ENCODE data around the gene CXCL16.
"Not testable (repeated sequence)": the region's sequence is repeated elsewhere in the genome, so short reads cannot be mapped to it uniquely, and the experiment has no call there.

Gene CXCL16

GRCh38 chr17:4690745-4691144 lies 49.0 kb downstream of the CXCL16 start:
- no peak for TF ChIP-seq CTCF (IDR thresholded peaks at IDR 0.05; ENCODE audit: unreplicated experiment in 3 of 3)
- Mint-ChIP-seq H3K27me3 (ENCODE audit: low read depth) (no peaks in the 10 kb centered on the region), H3K27ac (no peak overlapping the region), H3K9me3 (peaks cover 6% of the 10 kb centered on the region), H3K4me1 (peaks cover 6% of the 10 kb centered on the region), H3K4me3 (no peak overlapping the region), H3K36me3 (ENCODE audit: low read depth) (peaks cover 68% of the 10 kb centered on the region)

GRCh38 chr17:4689872-4690271 lies 49.9 kb downstream of the CXCL16 start:
- not testable (repeated sequence) for H3K4me1 Mint-ChIP-seq; H3K27ac Mint-ChIP-seq; H3K4me3 Mint-ChIP-seq; H3K9me3 Mint-ChIP-seq; H3K27me3 Mint-ChIP-seq (ENCODE audit: low read depth)
- peaks cover 74% of the 10 kb centered on the region for H3K36me3 Mint-ChIP-seq (ENCODE audit: low read depth)

GRCh38 chr17:4683739-4684138 lies 56.0 kb downstream of the CXCL16 start:
- not testable (repeated sequence) for H3K9me3 Mint-ChIP-seq; H3K27me3 Mint-ChIP-seq (ENCODE audit: low read depth); H3K27ac Mint-ChIP-seq; H3K4me3 Mint-ChIP-seq; H3K4me1 Mint-ChIP-seq
- peaks cover 77% of the 10 kb centered on the region for H3K36me3 Mint-ChIP-seq (ENCODE audit: low read depth)

All from nephron (organoid).